Activated T-cell treated with anti-CD3 and anti-CD28 coated beads, Interleukin-2, amount 50 U/mL, for 4 hours (primary cell): Measurements from ENCODE around the gene FBXO41. TPM values are rescaled to one million over a fixed set of nuclear protein-coding genes. Genes with fewer than 3 reads are reported as not detected.

Source experiments
- ATAC-seq, 2 donors: fragments of 200-7000 bp; cut with Tn5 transposase; one replicate each; pipeline ENCODE4 v1.10.0; 2021
- DNase-seq: peaks from one replicate; pipeline ENCODE4 v3.0.0-alpha.2; 2020
- H3K27me3 Mint-ChIP-seq: one replicate; pipeline ENCODE4 v1.8.0; 2021; ENCODE audit warnings: low read depth, mixed read lengths
- H3K36me3 Mint-ChIP-seq: one replicate; pipeline ENCODE4 v1.8.0; 2022; ENCODE audit warnings: mixed read lengths; ENCODE audit not compliant: insufficient read depth
- H3K4me1 Mint-ChIP-seq: one replicate; pipeline ENCODE4 v1.8.0; 2021; ENCODE audit warnings: low read depth, mixed read lengths
- H3K4me3 Mint-ChIP-seq: one replicate; pipeline ENCODE4 v1.8.0; 2021; ENCODE audit warnings: mild to moderate bottlenecking, moderate library complexity, mixed read lengths
- H3K9me3 Mint-ChIP-seq: one replicate; pipeline ENCODE4 v1.8.0; 2021; ENCODE audit warnings: mixed read lengths
- total RNA-seq, 3 donors: library from RNA; stranded (reverse); gene quantifications; one replicate each; pipeline ENCODE4 v1.2.1, GENCODE V29; 2021

Gene FBXO41
- total RNA-seq, 3 donors from 2014 or later, result 18.8 to 28.1 (median 27.6) TPM

DNA sequence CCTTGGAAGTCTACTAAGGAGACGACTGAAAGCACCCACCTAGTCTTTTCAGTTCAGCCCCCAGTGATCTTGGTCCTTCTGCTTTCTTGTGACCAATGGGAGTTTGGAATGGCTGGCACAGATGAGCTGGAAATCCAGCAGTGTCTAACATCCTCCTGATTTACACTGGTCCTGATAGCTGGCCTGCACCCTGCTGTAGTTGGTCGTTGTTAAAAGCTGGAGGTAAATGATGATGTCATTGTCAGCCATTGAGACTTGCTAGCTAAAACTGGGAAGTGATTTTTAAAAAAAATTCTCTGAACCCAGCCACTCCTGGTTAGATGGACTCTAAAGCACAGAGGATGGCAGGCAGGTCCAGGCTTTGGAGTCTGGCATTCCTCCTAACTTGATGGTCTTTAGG is 30.9 kb downstream of the FBXO41 start:
- H3K36me3 Mint-ChIP-seq, result peaks cover 35% of the 10 kb centered on the region
- no peaks in the 10 kb centered on the region for H3K9me3 Mint-ChIP-seq
- H3K27me3 Mint-ChIP-seq, result no peaks in the 10 kb centered on the region
- no peak overlapping the region for H3K4me3 Mint-ChIP-seq
- DNase-seq, result no peak
- ATAC-seq, result no peak
- H3K4me1 Mint-ChIP-seq, result peaks cover 5% of the 10 kb centered on the region

GRCh38 chr2:73252238-73253027 is 31.8 kb downstream of the FBXO41 start:
- H3K4me1 Mint-ChIP-seq, result no peaks in the 10 kb centered on the region
- ATAC-seq (no peak), DNase-seq (no peak)
- no peaks in the 10 kb centered on the region for H3K9me3 Mint-ChIP-seq
- H3K27me3 Mint-ChIP-seq, result no peaks in the 10 kb centered on the region
- H3K4me3 Mint-ChIP-seq, result no peak overlapping the region
- H3K36me3 Mint-ChIP-seq, result peaks cover 39% of the 10 kb centered on the region

DNA sequence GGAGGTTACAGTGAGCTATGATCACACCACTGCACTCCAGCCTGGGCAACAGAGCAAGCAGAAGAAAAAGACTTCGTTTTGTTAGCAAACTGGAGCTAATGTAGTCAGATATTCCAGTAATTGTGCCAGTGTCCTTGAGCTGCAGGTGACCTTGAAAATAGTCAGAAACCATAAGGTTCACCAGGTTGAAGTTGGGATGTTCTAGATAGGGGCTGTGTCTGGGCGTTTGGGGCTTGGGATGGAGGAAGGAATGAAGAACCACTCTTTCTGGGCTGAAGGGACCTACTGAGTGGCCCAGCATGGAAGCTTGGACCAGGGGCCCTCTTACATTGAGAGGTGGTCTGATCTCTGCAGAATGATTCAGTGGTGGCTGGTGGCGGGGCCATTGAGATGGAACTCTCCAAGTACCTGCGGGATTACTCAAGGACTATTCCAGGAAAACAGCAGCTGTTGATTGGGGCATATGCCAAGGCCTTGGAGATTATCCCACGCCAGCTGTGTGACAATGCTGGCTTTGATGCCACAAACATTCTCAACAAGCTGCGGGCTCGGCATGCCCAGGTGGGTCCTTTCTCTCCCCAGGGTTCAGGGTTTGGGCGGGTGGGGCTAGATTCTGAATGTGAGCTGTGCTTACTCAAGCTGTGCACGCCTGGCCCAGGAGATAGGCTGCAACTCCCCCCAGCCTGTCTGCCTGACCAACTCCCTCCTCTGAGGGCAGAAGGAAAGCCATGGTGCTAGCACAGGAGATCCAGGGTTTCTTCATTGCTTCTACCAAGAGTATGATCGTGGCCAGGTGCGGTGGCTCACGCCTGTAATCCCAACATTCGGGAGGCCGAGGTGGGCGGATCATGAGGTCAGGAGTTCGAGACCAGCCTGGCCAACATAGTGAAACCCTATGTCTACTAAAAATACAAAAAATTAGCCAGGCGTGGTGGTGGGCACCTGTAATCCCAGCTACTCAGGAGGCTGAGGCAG is 33.1 kb downstream of the FBXO41 start:
- ATAC-seq (no peak), DNase-seq (no peak)
- no peaks in the 10 kb centered on the region for H3K27me3 Mint-ChIP-seq
- peaks cover 3% of the 10 kb centered on the region for H3K4me1 Mint-ChIP-seq
- H3K36me3 Mint-ChIP-seq, result peaks cover 51% of the 10 kb centered on the region
- H3K9me3 Mint-ChIP-seq, result no peaks in the 10 kb centered on the region
- H3K4me3 Mint-ChIP-seq, result no peak overlapping the region

DNA sequence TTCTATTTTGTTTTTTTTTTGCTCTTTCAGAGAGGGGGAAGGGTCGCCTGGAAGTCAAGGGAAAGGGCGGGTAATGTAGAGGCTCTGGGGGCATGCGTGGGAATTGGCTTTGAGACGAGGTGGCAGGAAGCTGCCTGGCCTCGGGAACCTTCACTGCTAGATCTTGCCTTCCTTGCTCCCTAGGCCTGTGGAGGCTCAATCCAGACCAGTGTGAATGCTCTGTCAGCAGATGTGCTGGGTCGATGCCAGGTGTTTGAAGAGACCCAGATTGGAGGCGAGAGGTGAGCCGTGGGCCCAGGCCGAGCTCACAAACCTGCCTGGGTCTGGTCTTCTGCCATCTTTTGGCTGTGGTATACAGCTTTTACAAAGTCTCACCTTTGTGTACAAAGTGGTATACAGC is 34.6 kb downstream of the FBXO41 start:
- no peaks in the 10 kb centered on the region for H3K9me3 Mint-ChIP-seq
- peaks cover 58% of the 10 kb centered on the region for H3K36me3 Mint-ChIP-seq

GRCh38 chr2:73246850-73247249 is 37.4 kb downstream of the FBXO41 start:
- H3K9me3 Mint-ChIP-seq, result no peaks in the 10 kb centered on the region
- H3K4me1 Mint-ChIP-seq, result peaks cover 6% of the 10 kb centered on the region
- ATAC-seq, result no peak
- H3K27me3 Mint-ChIP-seq, result no peaks in the 10 kb centered on the region
- peaks cover 58% of the 10 kb centered on the region for H3K36me3 Mint-ChIP-seq
- H3K4me3 Mint-ChIP-seq, result no peak overlapping the region
- no peak for DNase-seq

More for the DNA sequence above, 34.6 kb downstream of the FBXO41 start:
- no peak for ATAC-seq
- H3K4me1 Mint-ChIP-seq, result peaks cover 4% of the 10 kb centered on the region
- no peak overlapping the region for H3K4me3 Mint-ChIP-seq
- DNase-seq, result no peak
- no peaks in the 10 kb centered on the region for H3K27me3 Mint-ChIP-seq

- Mint-ChIP-seq H3K9me3 (no peaks in the 10 kb centered on the region), H3K27me3 (no peaks in the 10 kb centered on the region), H3K4me3 (no peak overlapping the region), H3K4me1 (peaks cover 6% of the 10 kb centered on the region), H3K36me3 (peaks cover 45% of the 10 kb centered on the region)
- ATAC-seq (no peak), DNase-seq (no peak)
Observed at GRCh38 chr2:73244580-73244979, 39.7 kb downstream of the FBXO41 start.

DNA sequence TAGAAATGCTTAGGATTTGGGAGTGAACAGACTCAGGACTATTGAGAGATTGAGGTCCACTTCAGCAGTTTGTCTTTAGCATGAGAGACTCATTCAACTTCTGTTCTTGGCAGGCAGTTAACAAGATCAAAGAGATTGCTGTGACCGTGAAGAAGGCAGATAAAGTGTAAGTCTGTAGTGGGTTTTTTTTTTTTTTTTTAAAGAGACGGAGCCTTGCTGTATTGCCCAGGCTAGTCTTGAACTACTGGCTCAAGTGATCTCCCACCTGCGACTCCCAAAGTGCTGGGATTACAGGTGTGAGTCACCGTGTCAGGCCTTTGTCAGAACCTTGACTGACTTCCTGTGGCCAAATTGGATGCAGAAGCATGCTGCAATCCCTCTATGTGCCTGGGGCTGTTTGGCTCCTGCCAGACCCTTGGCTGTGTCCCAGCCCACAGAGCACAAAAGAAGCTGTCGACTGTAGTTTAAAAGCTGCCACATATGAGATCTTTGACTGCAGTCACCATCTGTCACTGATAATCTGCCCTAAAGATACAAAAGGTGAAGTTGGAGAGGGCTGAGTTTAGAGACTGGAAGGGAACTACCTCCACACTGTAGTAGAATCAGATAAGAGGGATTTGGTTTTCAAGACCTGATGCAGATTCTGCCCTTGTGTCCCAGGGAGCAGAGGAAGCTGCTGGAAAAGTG is 40.3 kb downstream of the FBXO41 start:
- H3K27me3 Mint-ChIP-seq, result no peaks in the 10 kb centered on the region
- ATAC-seq (no peak), DNase-seq (no peak)
- no peaks in the 10 kb centered on the region for H3K9me3 Mint-ChIP-seq
- H3K4me3 Mint-ChIP-seq, result no peak overlapping the region
- peaks cover 43% of the 10 kb centered on the region for H3K36me3 Mint-ChIP-seq
- H3K4me1 Mint-ChIP-seq, result peaks cover 9% of the 10 kb centered on the region

DNA sequence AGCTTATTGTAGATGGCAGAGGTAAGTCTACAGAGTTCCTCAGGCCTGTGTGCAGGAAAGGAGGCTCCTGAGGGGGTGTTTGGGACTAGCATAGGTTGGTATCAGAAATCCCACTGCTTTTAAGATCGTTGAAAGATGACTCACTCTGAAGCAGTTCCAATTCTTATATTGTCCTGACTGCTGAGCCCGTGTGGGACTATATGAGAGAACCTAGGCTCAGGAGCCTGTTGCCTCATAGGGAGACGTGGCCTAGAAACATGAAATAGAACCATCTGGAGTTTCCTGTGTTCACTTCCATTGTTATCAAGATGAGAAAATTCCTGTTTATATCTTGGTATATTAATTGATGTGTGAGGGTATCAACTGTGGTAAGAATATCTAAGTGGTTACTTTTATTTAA is 44.5 kb downstream of the FBXO41 start:
- Mint-ChIP-seq H3K36me3 (peaks cover 36% of the 10 kb centered on the region), H3K4me3 (no peak overlapping the region), H3K9me3 (no peaks in the 10 kb centered on the region), H3K27me3 (no peaks in the 10 kb centered on the region), H3K4me1 (peaks cover 39% of the 10 kb centered on the region)
- ATAC-seq (no peak), DNase-seq (no peak)

GRCh38 chr2:73238976-73239375 is 45.3 kb downstream of the FBXO41 start:
- ATAC-seq (no peak), DNase-seq (no peak)
- no peaks in the 10 kb centered on the region for H3K27me3 Mint-ChIP-seq
- H3K9me3 Mint-ChIP-seq, result no peaks in the 10 kb centered on the region
- peaks cover 37% of the 10 kb centered on the region for H3K4me1 Mint-ChIP-seq
- no peak overlapping the region for H3K4me3 Mint-ChIP-seq
- H3K36me3 Mint-ChIP-seq, result peaks cover 29% of the 10 kb centered on the region

DNA sequence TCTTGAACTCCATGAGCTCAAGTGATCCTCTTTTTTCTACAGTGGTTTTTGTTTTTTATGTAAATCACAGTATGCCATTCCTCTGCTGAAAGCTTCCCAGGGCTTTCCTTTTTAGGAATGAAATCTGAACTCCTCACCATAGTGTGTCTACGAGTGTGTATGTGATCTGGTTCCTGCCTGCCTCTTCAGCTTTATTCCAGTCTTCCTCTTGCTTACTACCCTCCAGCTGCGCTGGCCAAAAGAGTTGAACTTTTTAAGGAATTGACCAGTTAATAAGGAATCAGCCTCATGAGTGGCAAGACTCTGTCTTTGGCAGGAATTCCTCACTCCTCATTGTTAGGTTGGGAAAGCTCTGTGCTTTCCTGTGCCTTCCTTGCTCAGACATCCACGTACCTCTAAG is 46.1 kb downstream of the FBXO41 start:
- peaks cover 28% of the 10 kb centered on the region for H3K36me3 Mint-ChIP-seq
- H3K4me3 Mint-ChIP-seq, result no peak overlapping the region
- H3K9me3 Mint-ChIP-seq, result no peaks in the 10 kb centered on the region
- DNase-seq, result no peak
- H3K4me1 Mint-ChIP-seq, result peaks cover 38% of the 10 kb centered on the region
- ATAC-seq, result no peak
- H3K27me3 Mint-ChIP-seq, result no peaks in the 10 kb centered on the region

- no peaks in the 10 kb centered on the region for H3K9me3 Mint-ChIP-seq
- H3K36me3 Mint-ChIP-seq, result peaks cover 24% of the 10 kb centered on the region
- DNase-seq (no peak), ATAC-seq (no peak)
- no peaks in the 10 kb centered on the region for H3K27me3 Mint-ChIP-seq
- H3K4me1 Mint-ChIP-seq, result peaks cover 45% of the 10 kb centered on the region
- peak overlapping the region; percentile 99 for H3K4me3 Mint-ChIP-seq
Observed at GRCh38 chr2:73237168-73237567, 47.1 kb downstream of the FBXO41 start.

DNA sequence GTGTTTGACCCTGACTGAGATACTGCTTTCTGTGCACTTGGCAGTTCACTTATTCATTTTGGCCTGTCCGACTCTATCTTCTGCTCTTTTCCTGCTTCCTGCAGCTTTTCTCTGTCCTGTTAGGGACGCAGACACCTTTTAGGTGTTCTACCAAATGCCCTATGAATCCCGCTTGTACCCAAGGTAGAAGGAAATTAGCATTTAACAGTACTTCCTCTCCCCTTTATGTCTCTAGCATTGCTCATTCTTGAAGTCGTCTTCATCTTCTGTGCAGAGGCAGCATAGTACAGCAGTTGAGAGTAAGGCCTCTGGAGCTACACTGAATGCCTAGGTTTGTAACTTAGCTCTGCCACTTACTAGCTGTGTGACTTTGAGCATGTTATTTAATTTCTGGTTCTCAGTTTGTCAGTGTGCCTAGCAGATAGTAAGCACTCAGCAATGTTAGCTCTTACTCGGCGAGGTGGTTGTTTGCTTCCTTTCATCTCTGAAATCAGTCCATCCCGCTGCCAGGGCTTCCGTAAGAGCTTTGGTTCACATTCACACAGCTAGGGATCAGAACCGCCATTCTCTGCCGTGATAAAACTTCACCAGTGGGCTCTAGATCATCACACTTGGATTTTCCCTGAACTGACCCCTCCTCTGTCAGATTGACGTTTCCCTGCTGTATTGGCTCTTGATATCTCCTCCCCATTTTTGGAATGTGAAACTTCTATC is 48.8 kb downstream of the FBXO41 start:
- H3K4me1 Mint-ChIP-seq, result peaks cover 46% of the 10 kb centered on the region
- ATAC-seq, result no peak
- DNase-seq, result no peak

GRCh38 chr2:73233932-73234832 is 50.1 kb downstream of the FBXO41 start, which contains the start of gene CCT7:
TSS of gene CCT7 (plus strand) at chr2:73234308. CDS start at chr2:73234379, 71 bp downstream.
- DNase-seq, result peak; percentile 78
- H3K9me3 Mint-ChIP-seq, result no peaks in the 10 kb centered on the region
- H3K4me1 Mint-ChIP-seq, result peaks cover 44% of the 10 kb centered on the region
- no peaks in the 10 kb centered on the region for H3K27me3 Mint-ChIP-seq
- H3K36me3 Mint-ChIP-seq, result peaks cover 25% of the 10 kb centered on the region
- peak; percentile 71 to 75 for ATAC-seq
- peak within 1 kb of the TSS; percentile 99 for H3K4me3 Mint-ChIP-seq

More for the DNA sequence above, 48.8 kb downstream of the FBXO41 start:
- peak overlapping the region; percentile 99 for H3K4me3 Mint-ChIP-seq
- no peaks in the 10 kb centered on the region for H3K27me3 Mint-ChIP-seq
- H3K9me3 Mint-ChIP-seq, result no peaks in the 10 kb centered on the region
- peaks cover 23% of the 10 kb centered on the region for H3K36me3 Mint-ChIP-seq
